Measurements from ENCODE around the gene GABBR1. TPM values are rescaled to one million over a fixed set of nuclear protein-coding genes. Genes with fewer than 3 reads are reported as not detected.

The GABBR1 gene
- total RNA-seq, 2 experiments from 2014 or later, result 12.9 to 37.1 TPM

- no TSS peak for BruUV-seq (replicated peaks)
- TF ChIP-seq, protein P1, sequence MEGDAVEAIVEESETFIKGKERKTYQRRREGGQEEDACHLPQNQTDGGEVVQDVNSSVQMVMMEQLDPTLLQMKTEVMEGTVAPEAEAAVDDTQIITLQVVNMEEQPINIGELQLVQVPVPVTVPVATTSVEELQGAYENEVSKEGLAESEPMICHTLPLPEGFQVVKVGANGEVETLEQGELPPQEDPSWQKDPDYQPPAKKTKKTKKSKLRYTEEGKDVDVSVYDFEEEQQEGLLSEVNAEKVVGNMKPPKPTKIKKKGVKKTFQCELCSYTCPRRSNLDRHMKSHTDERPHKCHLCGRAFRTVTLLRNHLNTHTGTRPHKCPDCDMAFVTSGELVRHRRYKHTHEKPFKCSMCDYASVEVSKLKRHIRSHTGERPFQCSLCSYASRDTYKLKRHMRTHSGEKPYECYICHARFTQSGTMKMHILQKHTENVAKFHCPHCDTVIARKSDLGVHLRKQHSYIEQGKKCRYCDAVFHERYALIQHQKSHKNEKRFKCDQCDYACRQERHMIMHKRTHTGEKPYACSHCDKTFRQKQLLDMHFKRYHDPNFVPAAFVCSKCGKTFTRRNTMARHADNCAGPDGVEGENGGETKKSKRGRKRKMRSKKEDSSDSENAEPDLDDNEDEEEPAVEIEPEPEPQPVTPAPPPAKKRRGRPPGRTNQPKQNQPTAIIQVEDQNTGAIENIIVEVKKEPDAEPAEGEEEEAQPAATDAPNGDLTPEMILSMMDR (conservative IDR thresholded peaks at IDR 0.05; ENCODE audit: low read length), result peak; percentile 72
- TF ChIP-seq EZH2phosphoT487 (IDR thresholded peaks at IDR 0.05; ENCODE audit: borderline replicate concordance, low read depth, low read length), result no peak
- ChIA-PET CTCF (ENCODE audit: unreplicated experiment) (no interaction called here), POLR2A (interaction anchor here (0.5 kb wide), 2 partner anchors 75 to 1786 kb away, joined by 3 read pairs; no protein-coding TSS in a partner anchor)
- Histone ChIP-seq H3K36me3 (ENCODE audit: insufficient read depth, low read length) (peaks cover 7% of the 10 kb centered on the region; the same call in 1 of the 2 replicates), H3K9me2 (ENCODE audit: insufficient read depth, low read length) (no peaks in the 10 kb centered on the region), H2AFZ (ENCODE audit: low read length) (no peak overlapping the region), H3K27ac (ENCODE audit: low read depth, low read length, poor library complexity, severe bottlenecking) (no peak overlapping the region), H3K79me2 (ENCODE audit: insufficient read depth, low read depth, low read length) (no peaks in the 10 kb centered on the region), H4K20me1 (ENCODE audit: insufficient read depth, low read length) (no peaks in the 10 kb centered on the region), H3K4me1 (ENCODE audit: insufficient read depth, low read length, poor library complexity, severe bottlenecking) (no peaks in the 10 kb centered on the region), H3K4me2 (ENCODE audit: low read length) (no peak overlapping the region), H3K9me3 (ENCODE audit: low read length) (no peaks in the 10 kb centered on the region), H3K4me3 (ENCODE audit: low read depth, low read length, poor library complexity, severe bottlenecking) (no peak overlapping the region)
- DNase-seq (ENCODE audit: low spot score), result peak; percentile 18
- intact Hi-C loops (cut with micrococcal nuclease; ENCODE audit: unreplicated experiment), result no loop called here
Observed at GRCh38 chr6:29617782-29618554, 15.0 kb downstream of the GABBR1 start.

- BruUV-seq (replicated peaks), result no TSS peak
- H3K4me1 ChIP-seq (ENCODE audit: insufficient read depth, low read length, poor library complexity, severe bottlenecking), result no peaks in the 10 kb centered on the region
- no peaks in the 10 kb centered on the region for H3K9me3 ChIP-seq (ENCODE audit: low read length)
- POLR2A ChIA-PET, result no interaction called here
- no peak overlapping the region for H2AFZ ChIP-seq (ENCODE audit: low read length)
- no peak for DNase-seq (ENCODE audit: low spot score)
- CTCF ChIA-PET (ENCODE audit: unreplicated experiment), result no interaction called here
- H3K9me2 ChIP-seq (ENCODE audit: insufficient read depth, low read length), result no peaks in the 10 kb centered on the region
- no peak for TF ChIP-seq EZH2phosphoT487 (IDR thresholded peaks at IDR 0.05; ENCODE audit: borderline replicate concordance, low read depth, low read length)
- TF ChIP-seq, protein P1 (conservative IDR thresholded peaks at IDR 0.05; ENCODE audit: low read length), result no peak
- H4K20me1 ChIP-seq (ENCODE audit: insufficient read depth, low read length), result no peaks in the 10 kb centered on the region
- H3K36me3 ChIP-seq (ENCODE audit: insufficient read depth, low read length), result peaks cover 4% of the 10 kb centered on the region; the same call in 1 of the 2 replicates
- intact Hi-C loops (cut with micrococcal nuclease; ENCODE audit: unreplicated experiment), result no loop called here
- no peak overlapping the region for H3K4me2 ChIP-seq (ENCODE audit: low read length)
- H3K27ac ChIP-seq (ENCODE audit: low read depth, low read length, poor library complexity, severe bottlenecking), result no peak overlapping the region
- no peaks in the 10 kb centered on the region for H3K79me2 ChIP-seq (ENCODE audit: insufficient read depth, low read depth, low read length)
- no peak overlapping the region for H3K4me3 ChIP-seq (ENCODE audit: low read depth, low read length, poor library complexity, severe bottlenecking)
Observed at GRCh38 chr6:29611426-29611825, 21.6 kb downstream of the GABBR1 start.

DNA sequence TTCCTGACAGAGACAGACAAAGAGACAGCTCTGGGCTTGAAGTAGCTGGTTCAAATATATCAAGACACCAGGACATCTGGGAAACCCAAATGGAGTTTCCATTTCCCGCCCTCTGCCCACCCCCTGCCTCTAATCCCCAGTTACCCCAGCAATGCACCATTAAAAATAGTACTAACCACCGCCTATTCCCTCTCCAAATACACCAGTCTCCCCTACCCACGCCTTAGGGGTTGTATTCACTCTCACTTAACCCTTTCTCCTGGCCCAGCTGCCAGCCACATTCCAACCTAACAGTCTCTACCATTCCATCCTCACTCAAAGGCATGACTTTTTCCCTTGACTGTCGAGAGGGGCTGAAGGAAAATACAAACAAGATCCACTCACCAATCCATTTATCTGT, 22.4 kb downstream of the GABBR1 start:
- H3K27ac ChIP-seq (ENCODE audit: low read depth, low read length, poor library complexity, severe bottlenecking), result no peak overlapping the region
- no peak overlapping the region for H2AFZ ChIP-seq (ENCODE audit: low read length)
- no peaks in the 10 kb centered on the region for H3K9me3 ChIP-seq (ENCODE audit: low read length)
- intact Hi-C loops (cut with micrococcal nuclease; ENCODE audit: unreplicated experiment), result no loop called here
- no peak overlapping the region for H3K4me2 ChIP-seq (ENCODE audit: low read length)
- peaks cover 4% of the 10 kb centered on the region; the same call in 1 of the 2 replicates for H3K36me3 ChIP-seq (ENCODE audit: insufficient read depth, low read length)
- H3K4me3 ChIP-seq (ENCODE audit: low read depth, low read length, poor library complexity, severe bottlenecking), result no peak overlapping the region
- H3K4me1 ChIP-seq (ENCODE audit: insufficient read depth, low read length, poor library complexity, severe bottlenecking), result no peaks in the 10 kb centered on the region
- ChIA-PET POLR2A (no interaction called here), CTCF (ENCODE audit: unreplicated experiment) (no interaction called here)
- TF ChIP-seq, protein P1 (conservative IDR thresholded peaks at IDR 0.05; ENCODE audit: low read length), result no peak
- no peak for TF ChIP-seq EZH2phosphoT487 (IDR thresholded peaks at IDR 0.05; ENCODE audit: borderline replicate concordance, low read depth, low read length)
- no TSS peak for BruUV-seq (replicated peaks)
- H3K79me2 ChIP-seq (ENCODE audit: insufficient read depth, low read depth, low read length), result no peaks in the 10 kb centered on the region
- no peak for DNase-seq (ENCODE audit: low spot score)
- H3K9me2 ChIP-seq (ENCODE audit: insufficient read depth, low read length), result no peaks in the 10 kb centered on the region
- H4K20me1 ChIP-seq (ENCODE audit: insufficient read depth, low read length), result no peaks in the 10 kb centered on the region
